ENCODE data around the gene KIF6. TPM values are rescaled to one million over a fixed set of nuclear protein-coding genes. Genes with fewer than 3 reads are reported as not detected.
"Not testable (repeated sequence)": the region's sequence is repeated elsewhere in the genome, so short reads cannot be mapped to it uniquely, and the experiment has no call there.

Gene KIF6
- total RNA-seq, 4 donors from 2014 or later: 0.40 to 1.3 (median 0.80) TPM

GRCh38 chr6:39681674-39682121 is 43.5 kb downstream of the KIF6 start:
- 46 to 64% methylated on average over 4 of the region's 4 CpGs for WGBS, 2 donors
- no peak overlapping the region for H3K4me3 ChIP-seq (replicated peaks in 1 of 3)
- H3K27me3 ChIP-seq: no peaks in the 10 kb centered on the region
- no peaks in the 10 kb centered on the region for H3K9me3 ChIP-seq
- TF ChIP-seq POLR2A (IDR thresholded peaks at IDR 0.05): no peak
- no peak for TF ChIP-seq CTCF (IDR thresholded peaks at IDR 0.05)
- H3K36me3 ChIP-seq: no peaks in the 10 kb centered on the region
- intact Hi-C loops (cut with DNase I): no loop called here
- no peak for DNase-seq
- H3K27ac ChIP-seq: no peak overlapping the region
- no peaks in the 10 kb centered on the region for H3K4me1 ChIP-seq

DNA sequence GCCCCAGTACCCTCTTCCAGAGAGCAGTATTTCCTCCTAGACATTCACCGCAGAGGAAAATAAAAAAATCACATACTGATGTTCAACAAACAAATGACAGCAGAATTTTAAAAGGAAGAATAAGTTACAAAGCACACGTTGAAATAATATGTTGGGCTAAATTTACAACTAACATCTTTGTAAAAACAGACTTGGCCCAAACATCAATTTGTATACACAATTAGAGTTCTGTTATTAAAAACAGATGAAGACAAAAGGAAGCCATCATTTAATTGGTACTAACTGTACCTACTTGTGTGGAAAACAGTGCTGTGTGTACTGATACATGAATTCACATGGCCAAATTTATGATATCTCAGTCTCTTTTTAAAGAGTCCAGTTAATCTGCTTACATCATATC is 46.3 kb downstream of the KIF6 start:
- WGBS, 2 donors: 84 to 89% methylated on average over 2 of the region's 2 CpGs
- no peak overlapping the region for H3K4me3 ChIP-seq (replicated peaks in 1 of 3)
- intact Hi-C loops (cut with DNase I): no loop called here
- no peak overlapping the region for H3K27ac ChIP-seq
- no peaks in the 10 kb centered on the region for H3K36me3 ChIP-seq
- TF ChIP-seq POLR2A (IDR thresholded peaks at IDR 0.05): no peak
- TF ChIP-seq CTCF (IDR thresholded peaks at IDR 0.05): no peak
- no peaks in the 10 kb centered on the region for H3K27me3 ChIP-seq
- H3K9me3 ChIP-seq: no peaks in the 10 kb centered on the region
- DNase-seq: no peak
- H3K4me1 ChIP-seq: no peaks in the 10 kb centered on the region

GRCh38 chr6:39677318-39677717 is 47.9 kb downstream of the KIF6 start:
- H3K27me3 ChIP-seq; intact Hi-C loops (cut with DNase I); H3K27ac ChIP-seq; H3K4me1 ChIP-seq; DNase-seq; H3K4me3 ChIP-seq (replicated peaks in 1 of 3); H3K36me3 ChIP-seq; H3K9me3 ChIP-seq: not testable (repeated sequence)
- WGBS, 2 donors: 80 to 83% methylated on average over 3 of the region's 3 CpGs

DNA sequence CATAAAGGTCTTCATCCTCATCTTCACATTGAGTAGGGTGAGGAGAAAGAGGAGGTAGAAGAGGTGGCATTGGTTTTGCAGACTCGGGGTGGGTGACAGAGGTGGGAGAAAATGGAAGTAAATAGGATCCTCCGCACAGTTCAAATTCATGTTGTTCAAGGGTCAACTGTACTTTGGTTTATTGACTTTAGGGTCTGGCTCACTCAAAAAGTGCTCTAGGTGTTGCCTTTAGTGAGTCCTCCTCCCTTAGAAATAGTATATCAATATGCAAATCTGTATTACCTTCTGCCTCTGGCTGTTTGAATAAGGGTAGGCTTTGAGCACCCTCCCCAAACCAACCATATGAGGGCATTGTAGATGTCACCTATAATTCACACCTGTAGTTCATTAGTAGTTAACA is 54.7 kb downstream of the KIF6 start:
- Histone ChIP-seq H3K9me3 (no peaks in the 10 kb centered on the region), H3K27ac (no peak overlapping the region), H3K36me3 (no peaks in the 10 kb centered on the region), H3K4me1 (peaks cover 0 to 5% of the 10 kb centered on the region in 2 donors), H3K4me3 (replicated peaks in 1 of 3) (no peak overlapping the region), H3K27me3 (no peaks in the 10 kb centered on the region)
- WGBS, 2 donors: 88 to 97% methylated on average over 2 of the region's 2 CpGs
- TF ChIP-seq POLR2A (IDR thresholded peaks at IDR 0.05): no peak
- no peak for TF ChIP-seq CTCF (IDR thresholded peaks at IDR 0.05)
- intact Hi-C loops (cut with DNase I): no loop called here
- DNase-seq: no peak

DNA sequence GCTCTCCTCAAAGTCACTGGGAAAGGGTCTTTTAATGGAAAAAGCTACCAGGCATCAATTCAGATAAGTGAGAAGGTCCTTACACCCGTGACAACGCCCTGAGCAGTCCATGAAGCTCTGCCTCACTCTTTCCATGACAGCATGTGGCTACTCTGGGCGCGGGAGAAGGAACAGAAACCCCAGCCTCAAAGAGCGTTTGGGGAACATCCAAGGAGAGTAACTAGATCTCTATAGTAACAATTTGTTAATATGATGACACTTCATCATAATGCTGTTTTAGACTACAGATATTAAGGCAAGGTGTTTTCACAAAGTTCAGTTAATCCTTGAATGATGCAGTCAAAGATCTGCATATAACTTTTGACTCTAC is 55.2 kb downstream of the KIF6 start:
- Histone ChIP-seq H3K36me3 (no peaks in the 10 kb centered on the region), H3K4me3 (replicated peaks in 1 of 3) (no peak overlapping the region), H3K4me1 (peaks cover 0 to 5% of the 10 kb centered on the region in 2 donors), H3K9me3 (no peaks in the 10 kb centered on the region), H3K27ac (no peak overlapping the region), H3K27me3 (no peaks in the 10 kb centered on the region)
- no peak for DNase-seq
- TF ChIP-seq CTCF (IDR thresholded peaks at IDR 0.05) (no peak), POLR2A (IDR thresholded peaks at IDR 0.05) (no peak)
- intact Hi-C loops (cut with DNase I): no loop called here
- WGBS, 2 donors: 88 to 94% methylated on average over 5 of the region's 5 CpGs
